IMR-90 (cell line): ENCODE data around the gene CABS1.

Experiments used
- CEBPB ChIP-seq: IDR thresholded peaks from 2 replicates; pipeline ENCODE4 v1.6.1; 2012; ENCODE audit warnings: low read depth, low read length, improper control_type of control experiment
- MAFK ChIP-seq: IDR thresholded peaks from 2 replicates; pipeline ENCODE4 v1.6.1; 2012; ENCODE audit warnings: low read depth, low read length, improper control_type of control experiment
- MAZ ChIP-seq: IDR thresholded peaks from 2 replicates; pipeline ENCODE4 v1.6.1; 2012; ENCODE audit warnings: low read depth, mild to moderate bottlenecking, low read length, improper control_type of control experiment, moderate library complexity, borderline replicate concordance
- MXI1 ChIP-seq: IDR thresholded peaks from 2 replicates; pipeline ENCODE4 v1.6.1; 2012; ENCODE audit warnings: low read depth, mild to moderate bottlenecking, low read length, moderate library complexity, borderline replicate concordance
- POLR2A ChIP-seq: IDR thresholded peaks from 2 replicates; pipeline ENCODE4 v1.6.1; 2012; ENCODE audit warnings: mild to moderate bottlenecking, low read depth, low read length
- RAD21 ChIP-seq: IDR thresholded peaks from 2 replicates; pipeline ENCODE4 v1.6.1; 2012; ENCODE audit warnings: low read length, improper control_type of control experiment
- SMC3 ChIP-seq: fragments of 150-350 bp; IDR thresholded peaks from 2 replicates; pipeline ENCODE4 v1.6.1; 2016; ENCODE audit warnings: low read depth, mild to moderate bottlenecking, antibody characterized with exemption, low read length, moderate library complexity
- TF ChIP-seq, protein P1 (sequence below): conservative IDR thresholded peaks from 2 replicates; pipeline ENCODE4 v1.5.1; 2012; ENCODE audit warnings: mild to moderate bottlenecking, low read depth, low read length, improper control_type of control experiment

DNA sequence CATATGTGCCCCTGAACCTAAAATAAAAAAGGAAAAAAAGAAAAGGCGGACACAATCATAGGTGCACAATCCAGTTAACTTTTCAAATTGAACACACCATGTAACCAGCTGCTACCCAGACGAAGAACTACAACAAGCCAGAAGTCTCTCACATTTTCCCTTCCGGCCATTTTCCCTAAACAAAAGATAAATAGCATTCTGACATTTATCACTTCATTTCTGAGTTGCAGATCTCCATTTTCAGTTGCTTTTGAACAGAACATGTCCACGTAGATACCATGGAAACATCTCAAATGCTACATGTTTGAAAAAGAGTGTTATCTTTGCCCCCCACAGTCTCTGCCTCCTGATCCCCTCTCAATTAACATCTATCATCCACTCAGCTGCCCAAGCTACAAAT lies 29.2 kb upstream of the CABS1 start:
- no peak for TF ChIP-seq SMC3
- TF ChIP-seq, protein P1, sequence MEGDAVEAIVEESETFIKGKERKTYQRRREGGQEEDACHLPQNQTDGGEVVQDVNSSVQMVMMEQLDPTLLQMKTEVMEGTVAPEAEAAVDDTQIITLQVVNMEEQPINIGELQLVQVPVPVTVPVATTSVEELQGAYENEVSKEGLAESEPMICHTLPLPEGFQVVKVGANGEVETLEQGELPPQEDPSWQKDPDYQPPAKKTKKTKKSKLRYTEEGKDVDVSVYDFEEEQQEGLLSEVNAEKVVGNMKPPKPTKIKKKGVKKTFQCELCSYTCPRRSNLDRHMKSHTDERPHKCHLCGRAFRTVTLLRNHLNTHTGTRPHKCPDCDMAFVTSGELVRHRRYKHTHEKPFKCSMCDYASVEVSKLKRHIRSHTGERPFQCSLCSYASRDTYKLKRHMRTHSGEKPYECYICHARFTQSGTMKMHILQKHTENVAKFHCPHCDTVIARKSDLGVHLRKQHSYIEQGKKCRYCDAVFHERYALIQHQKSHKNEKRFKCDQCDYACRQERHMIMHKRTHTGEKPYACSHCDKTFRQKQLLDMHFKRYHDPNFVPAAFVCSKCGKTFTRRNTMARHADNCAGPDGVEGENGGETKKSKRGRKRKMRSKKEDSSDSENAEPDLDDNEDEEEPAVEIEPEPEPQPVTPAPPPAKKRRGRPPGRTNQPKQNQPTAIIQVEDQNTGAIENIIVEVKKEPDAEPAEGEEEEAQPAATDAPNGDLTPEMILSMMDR, result no peak
- no peak for TF ChIP-seq MAFK
- no peak for TF ChIP-seq POLR2A
- no peak for TF ChIP-seq MAZ
- no peak for TF ChIP-seq RAD21
- no peak for TF ChIP-seq MXI1
- TF ChIP-seq CEBPB, result no peak
